HepG2 (cell line): ENCODE data around the gene CAPZB. TPM values are rescaled to one million over a fixed set of nuclear protein-coding genes. Genes with fewer than 3 reads are reported as not detected.

ENCODE experiments used
- ATAC-seq: fragments of 200-7000 bp; cut with Tn5 transposase; 3 replicates; pipeline ENCODE4 v1.9.1; 2020; ENCODE audit warnings: mild to moderate bottlenecking, moderate library complexity
- BruUV-seq: library from RNA; stranded (reverse); fragments of 400-500 nt; replicated peaks from 2 replicates; lab custom pipeline; 2021; lab: Mats Ljungman, UMichigan
- CTCF ChIA-PET: fragments of 300-600 bp; formaldehyde crosslinking; extraction: SDS; loops from one replicate; lab custom pipeline; 2021; ENCODE audit warnings: low total read pairs, inconsistent platforms, low intra/inter-chr PET ratio; lab: Yijun Ruan, JAX
- POLR2A ChIA-PET: fragments of 350-600 bp; sonication (Branson Sonifier 250); formaldehyde crosslinking; loops from one replicate; lab custom pipeline; 2020; ENCODE audit warnings: antibody characterized with exemption, inconsistent platforms; lab: Yijun Ruan, JAX
- DNase-seq: peaks from one replicate; pipeline ENCODE4 v3.0.0-alpha.2; 2015; ENCODE audit warnings: low spot score
- FAIRE-seq: peaks from 3 replicates; lab custom pipeline; 2011; peaks lifted over from hg19 to GRCh38; lab: Jason Lieb, UNC
- H2AFZ ChIP-seq: one replicate; pipeline ENCODE4 v1.6.1; 2011; ENCODE audit warnings: low read length, inconsistent platforms
- H3K27ac ChIP-seq: fragments of 300-600 bp; 3 replicates; pipeline ENCODE4 v1.8.0; 2011; ENCODE audit warnings: mixed run types, mild to moderate bottlenecking, mixed read lengths, low read length, inconsistent platforms; ENCODE audit not compliant: insufficient read depth; ENCODE audit errors: extremely low read length
- H3K27me3 ChIP-seq, 2 experiments: fragments of 200-600 bp in 1 of 2; 2 replicates in 1 of 2; 3 replicates in 1 of 2; pipeline versions ENCODE4 v1.6.0 to v1.8.0; 2011; ENCODE audit warnings: low read length in 2 of 2, mild to moderate bottlenecking in 2 of 2, moderate library complexity in 2 of 2, inconsistent platforms in 1 of 2; ENCODE audit not compliant: insufficient read depth in 2 of 2, control insufficient read depth in 1 of 2
- H3K36me3 ChIP-seq, 2 experiments: fragments of 200-600 bp in 1 of 2; replicated peaks in 1 of 2; 2 replicates in 1 of 2; 3 replicates in 1 of 2; pipeline versions ENCODE4 v1.5.1 to v1.8.0; 2011; ENCODE audit warnings: low read length in 2 of 2, inconsistent platforms in 1 of 2; ENCODE audit not compliant: insufficient read depth in 2 of 2, control insufficient read depth in 1 of 2
- H3K4me1 ChIP-seq: 2 replicates; pipeline ENCODE4 v1.5.1; 2012; ENCODE audit warnings: low read length, inconsistent platforms; ENCODE audit not compliant: insufficient read depth
- H3K4me2 ChIP-seq: 2 replicates; pipeline ENCODE4 v1.6.0; 2011; ENCODE audit warnings: low read depth, low read length, inconsistent platforms
- H3K4me3 ChIP-seq, 3 experiments: fragments of 200-600 bp in 1 of 3; sonication (generic), shearing (Covaris generic) in 1 of 3; replicated peaks in 1 of 3; 2 replicates each; pipeline ENCODE4 v1.5.1; 2011 to 2016; ENCODE audit warnings: low read length in 3 of 3, inconsistent platforms in 2 of 3, low read depth in 2 of 3, mild to moderate bottlenecking in 2 of 3, control low read depth in 1 of 3, mixed read lengths in 1 of 3; ENCODE audit not compliant: insufficient read depth in 1 of 3
- H3K79me2 ChIP-seq: one replicate; pipeline ENCODE4 v1.6.1; 2011; ENCODE audit warnings: low read length, inconsistent platforms; ENCODE audit not compliant: insufficient read depth
- H3K9ac ChIP-seq: 2 replicates; pipeline ENCODE4 v1.6.0; 2011; ENCODE audit warnings: mild to moderate bottlenecking, low read depth, low read length, inconsistent platforms; ENCODE audit not compliant: insufficient read depth
- H3K9me3 ChIP-seq: 2 replicates; pipeline ENCODE4 v1.5.1; 2012; ENCODE audit warnings: mild to moderate bottlenecking, low read length
- H4K20me1 ChIP-seq: 2 replicates; pipeline ENCODE4 v1.6.0; 2011; ENCODE audit warnings: inconsistent platforms, mild to moderate bottlenecking, low read length, moderate library complexity; ENCODE audit not compliant: insufficient read depth
- ADNP ChIP-seq: sonication (generic); formaldehyde crosslinking; IDR thresholded peaks from 2 replicates; pipeline ENCODE4 v1.4.0; 2020; ENCODE audit warnings: missing genetic modification reagents
- AGO2 ChIP-seq: fragments of 200-400 bp; formaldehyde crosslinking; optimal IDR thresholded peaks from 2 replicates; pipeline ENCODE3; 2017; ENCODE audit warnings: mild to moderate bottlenecking, low read depth, low read length, moderate library complexity
- HNF4A ChIP-seq: sonication (generic); formaldehyde crosslinking; IDR thresholded peaks from 2 replicates; pipeline ENCODE4 v1.4.0; 2020; ENCODE audit warnings: missing genetic modification reagents
- HOMEZ ChIP-seq: IDR thresholded peaks from 2 replicates; pipeline ENCODE4 v1.6.1; 2016; ENCODE audit warnings: low read depth
- RBM22 ChIP-seq: fragments of 200-400 bp; formaldehyde crosslinking; optimal IDR thresholded peaks from 2 replicates; pipeline ENCODE3; 2017; ENCODE audit warnings: mild to moderate bottlenecking, low read length, moderate library complexity
- SATB2 ChIP-seq: sonication (generic); formaldehyde crosslinking; IDR thresholded peaks from 2 replicates; pipeline ENCODE4 v1.5.0; 2020; ENCODE audit warnings: missing genetic modification reagents
- SNRNP70 ChIP-seq: fragments of 200-400 bp; formaldehyde crosslinking; IDR thresholded peaks from 2 replicates; pipeline ENCODE4 v1.6.1; 2017; ENCODE audit warnings: mild to moderate bottlenecking, low read depth, low read length, moderate library complexity
- ZBTB1 ChIP-seq: sonication (generic); formaldehyde crosslinking; IDR thresholded peaks from 2 replicates; pipeline ENCODE4 v1.4.0; 2020; ENCODE audit warnings: missing genetic modification reagents, borderline replicate concordance
- ZNF207 ChIP-seq: fragments of 450-650 bp; IDR thresholded peaks from 2 replicates; pipeline ENCODE4 v1.6.1; 2016; ENCODE audit warnings: antibody characterized with exemption, borderline replicate concordance
- ZNF546 ChIP-seq: sonication (generic); formaldehyde crosslinking; conservative IDR thresholded peaks from 2 replicates; pipeline ENCODE4 v1.8.1; 2023; ENCODE audit warnings: mild to moderate bottlenecking, missing genetic modification reagents
- ZNF605 ChIP-seq: sonication (generic); formaldehyde crosslinking; IDR thresholded peaks from 2 replicates; pipeline ENCODE4 v1.8.0; 2022; ENCODE audit warnings: mild to moderate bottlenecking, missing genetic modification reagents
- WGBS: methylation state at CpG from one replicate; pipeline ENCODE4 v1.1.6; 2017; ENCODE audit warnings: low lambda C conversion rate; 5-methylcytosine and 5-hydroxymethylcytosine counted together
- in situ Hi-C: cut with HindIII; loops from 2 replicates; pipeline ENCODE4 v1.10.0; 2017; ENCODE audit warnings: low pct_unique_long_range_greater_than_20kb; ENCODE audit not compliant: extremely low pct_ligation_motif_present
- intact Hi-C: fragments of 100-400 bp; cut with micrococcal nuclease; formaldehyde crosslinking; loops from one replicate; pipeline ENCODE4 v1.10.0; 2022; ENCODE audit not compliant: unreplicated experiment
- polyA plus RNA-seq, 8 experiments: library from polyadenylated mRNA; depleted of rRNA in 3 of 8; stranded (reverse) in 7 of 8; unstranded in 1 of 8; fragments of >200 nt; fragmentation: Illumina TruSeq in 4 of 8; extraction: Trizol in 4 of 8; gene quantifications; 2 replicates each; pipeline versions ENCODE4 v1.2.1 to v1.2.3, GENCODE V29; 2011 to 2016; ENCODE audit warnings: low read depth in 4 of 8, missing spikeins in 1 of 8, mixed read lengths in 1 of 8; ENCODE audit not compliant: insufficient read depth in 1 of 8
- total RNA-seq, 5 experiments: library from RNA; depleted of rRNA; stranded (reverse); fragments of >200 nt; fragmentation: Illumina TruSeq; extraction: Trizol; gene quantifications; 2 replicates each; pipeline ENCODE4 v1.2.3, GENCODE V29; 2016; ENCODE audit warnings: low read depth in 1 of 5
- TF ChIP-seq, protein P1 (sequence below): sonication (generic); formaldehyde crosslinking; IDR thresholded peaks from 2 replicates; pipeline ENCODE4 v1.4.0; 2020; ENCODE audit warnings: missing genetic modification reagents

The CAPZB gene
- total and polyA plus RNA-seq, 2 of the 13 experiments (the other 11 are each of a cell fraction or from before 2014, with no cell fraction given), result 58.9 to 76.9 TPM

GRCh38 chr1:19345391-19345790 lies 139.9 kb downstream of the CAPZB start:
- no peaks in the 10 kb centered on the region for H3K4me1 ChIP-seq
- H3K9ac ChIP-seq, result no peak overlapping the region
- no TSS peak for BruUV-seq
- in situ Hi-C loops (no loop called here), intact Hi-C loops (no loop called here)
- no peak overlapping the region for H2AFZ ChIP-seq
- TF ChIP-seq RBM22, result peak; percentile 83
- TF ChIP-seq ADNP, result no peak
- TF ChIP-seq ZBTB1 (CRISPR knock-in tag), result no peak
- TF ChIP-seq ZNF605 (CRISPR knock-in tag), result no peak
- TF ChIP-seq SATB2 (CRISPR knock-in tag), result no peak
- peak; percentile 6 for TF ChIP-seq AGO2
- TF ChIP-seq SNRNP70, result no peak
- no peak for TF ChIP-seq ZNF207
- no peaks in the 10 kb centered on the region for H4K20me1 ChIP-seq
- CTCF ChIA-PET, result interaction anchor here (1.3 kb wide), 1 partner anchor 306 kb away, joined by 5 read pairs; no protein-coding TSS in a partner anchor
- no peaks in the 10 kb centered on the region for H3K27me3 ChIP-seq
- H3K9me3 ChIP-seq, result no peaks in the 10 kb centered on the region
- no peak for FAIRE-seq
- no peak overlapping the region for H3K4me3 ChIP-seq
- H3K79me2 ChIP-seq, result no peaks in the 10 kb centered on the region
- no peak for DNase-seq
- H3K27ac ChIP-seq, result no peak overlapping the region
- ATAC-seq, result no peak
- H3K36me3 ChIP-seq, result peaks cover 33 to 43% of the 10 kb centered on the region in 2 experiments; a peak in 4 of 5 replicates
- no peak overlapping the region for H3K4me2 ChIP-seq
- 100% methylated on average over 1 of the region's 8 CpGs for WGBS
- POLR2A ChIA-PET, result no interaction called here

DNA sequence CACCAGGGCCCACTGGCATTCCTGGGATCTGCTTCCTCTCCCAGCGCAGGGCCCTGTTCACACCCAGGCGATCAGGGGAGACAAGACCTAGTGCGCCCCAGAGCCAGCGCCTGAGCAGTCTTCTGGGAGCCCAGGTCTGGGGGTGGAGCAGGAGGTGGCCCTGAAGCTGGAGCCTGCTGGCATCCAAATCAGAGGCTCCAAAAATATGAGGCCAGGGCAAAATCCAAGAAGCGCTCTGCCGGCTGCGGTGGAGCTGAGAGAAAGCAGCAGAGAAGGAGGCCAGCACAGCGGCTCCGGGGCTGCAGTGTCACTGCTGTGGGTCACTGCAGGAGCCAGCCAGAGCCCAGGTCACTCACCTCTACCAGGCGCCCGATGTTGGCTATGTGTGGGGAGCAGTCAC lies 140.5 kb downstream of the CAPZB start:
- Histone ChIP-seq H3K9me3 (no peaks in the 10 kb centered on the region), H3K9ac (no peak overlapping the region), H2AFZ (no peak overlapping the region), H4K20me1 (no peaks in the 10 kb centered on the region), H3K4me1 (peaks cover 2% of the 10 kb centered on the region; the same call in 1 of the 2 replicates), H3K4me2 (no peak overlapping the region), H3K4me3 (no peak overlapping the region), H3K27ac (no peak overlapping the region), H3K27me3 (no peaks in the 10 kb centered on the region), H3K79me2 (no peaks in the 10 kb centered on the region), H3K36me3 (peaks cover 31 to 37% of the 10 kb centered on the region in 2 experiments; a peak in 4 of 5 replicates)
- ChIA-PET POLR2A (no interaction called here), CTCF (interaction anchor here (0.7 to 1.3 kb wide), 3 partner anchors 43 to 309 kb away, joined by 3 to 5 read pairs (median 3); no protein-coding TSS in a partner anchor)
- intact Hi-C loops (no loop called here), in situ Hi-C loops (loop anchor here (5.0 kb wide), 2 partner anchors 42 to 302 kb away; no protein-coding TSS in a partner anchor)
- BruUV-seq, result no TSS peak
- WGBS, result 99% methylated on average over 7 of the region's 11 CpGs
- FAIRE-seq (no peak), DNase-seq (no peak), ATAC-seq (no peak)
- TF ChIP-seq ZNF546 (no peak), ZNF605 (CRISPR knock-in tag) (no peak), HOMEZ (CRISPR knock-in tag) (no peak), HNF4A (CRISPR knock-in tag) (no peak)
- TF ChIP-seq, protein P1, sequence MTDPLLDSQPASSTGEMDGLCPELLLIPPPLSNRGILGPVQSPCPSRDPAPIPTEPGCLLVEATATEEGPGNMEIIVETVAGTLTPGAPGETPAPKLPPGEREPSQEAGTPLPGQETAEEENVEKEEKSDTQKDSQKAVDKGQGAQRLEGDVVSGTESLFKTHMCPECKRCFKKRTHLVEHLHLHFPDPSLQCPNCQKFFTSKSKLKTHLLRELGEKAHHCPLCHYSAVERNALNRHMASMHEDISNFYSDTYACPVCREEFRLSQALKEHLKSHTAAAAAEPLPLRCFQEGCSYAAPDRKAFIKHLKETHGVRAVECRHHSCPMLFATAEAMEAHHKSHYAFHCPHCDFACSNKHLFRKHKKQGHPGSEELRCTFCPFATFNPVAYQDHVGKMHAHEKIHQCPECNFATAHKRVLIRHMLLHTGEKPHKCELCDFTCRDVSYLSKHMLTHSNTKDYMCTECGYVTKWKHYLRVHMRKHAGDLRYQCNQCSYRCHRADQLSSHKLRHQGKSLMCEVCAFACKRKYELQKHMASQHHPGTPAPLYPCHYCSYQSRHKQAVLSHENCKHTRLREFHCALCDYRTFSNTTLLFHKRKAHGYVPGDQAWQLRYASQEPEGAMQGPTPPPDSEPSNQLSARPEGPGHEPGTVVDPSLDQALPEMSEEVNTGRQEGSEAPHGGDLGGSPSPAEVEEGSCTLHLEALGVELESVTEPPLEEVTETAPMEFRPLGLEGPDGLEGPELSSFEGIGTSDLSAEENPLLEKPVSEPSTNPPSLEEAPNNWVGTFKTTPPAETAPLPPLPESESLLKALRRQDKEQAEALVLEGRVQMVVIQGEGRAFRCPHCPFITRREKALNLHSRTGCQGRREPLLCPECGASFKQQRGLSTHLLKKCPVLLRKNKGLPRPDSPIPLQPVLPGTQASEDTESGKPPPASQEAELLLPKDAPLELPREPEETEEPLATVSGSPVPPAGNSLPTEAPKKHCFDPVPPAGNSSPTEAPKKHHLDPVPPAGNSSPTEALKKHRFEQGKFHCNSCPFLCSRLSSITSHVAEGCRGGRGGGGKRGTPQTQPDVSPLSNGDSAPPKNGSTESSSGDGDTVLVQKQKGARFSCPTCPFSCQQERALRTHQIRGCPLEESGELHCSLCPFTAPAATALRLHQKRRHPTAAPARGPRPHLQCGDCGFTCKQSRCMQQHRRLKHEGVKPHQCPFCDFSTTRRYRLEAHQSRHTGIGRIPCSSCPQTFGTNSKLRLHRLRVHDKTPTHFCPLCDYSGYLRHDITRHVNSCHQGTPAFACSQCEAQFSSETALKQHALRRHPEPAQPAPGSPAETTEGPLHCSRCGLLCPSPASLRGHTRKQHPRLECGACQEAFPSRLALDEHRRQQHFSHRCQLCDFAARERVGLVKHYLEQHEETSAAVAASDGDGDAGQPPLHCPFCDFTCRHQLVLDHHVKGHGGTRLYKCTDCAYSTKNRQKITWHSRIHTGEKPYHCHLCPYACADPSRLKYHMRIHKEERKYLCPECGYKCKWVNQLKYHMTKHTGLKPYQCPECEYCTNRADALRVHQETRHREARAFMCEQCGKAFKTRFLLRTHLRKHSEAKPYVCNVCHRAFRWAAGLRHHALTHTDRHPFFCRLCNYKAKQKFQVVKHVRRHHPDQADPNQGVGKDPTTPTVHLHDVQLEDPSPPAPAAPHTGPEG (CRISPR knock-in tag), result no peak
